Activated CD8-positive, alpha-beta memory T cell treated with anti-CD3 and anti-CD28 coated beads for 4 hours (primary cell): ENCODE data around the gene MMP21.

Experiments
- DNase-seq, 2 donors: peaks; one replicate each; pipeline ENCODE4 v3.0.0-alpha.2; 2020; ENCODE audit warnings: low read depth in 2 of 2

MMP21 gene, protein sequence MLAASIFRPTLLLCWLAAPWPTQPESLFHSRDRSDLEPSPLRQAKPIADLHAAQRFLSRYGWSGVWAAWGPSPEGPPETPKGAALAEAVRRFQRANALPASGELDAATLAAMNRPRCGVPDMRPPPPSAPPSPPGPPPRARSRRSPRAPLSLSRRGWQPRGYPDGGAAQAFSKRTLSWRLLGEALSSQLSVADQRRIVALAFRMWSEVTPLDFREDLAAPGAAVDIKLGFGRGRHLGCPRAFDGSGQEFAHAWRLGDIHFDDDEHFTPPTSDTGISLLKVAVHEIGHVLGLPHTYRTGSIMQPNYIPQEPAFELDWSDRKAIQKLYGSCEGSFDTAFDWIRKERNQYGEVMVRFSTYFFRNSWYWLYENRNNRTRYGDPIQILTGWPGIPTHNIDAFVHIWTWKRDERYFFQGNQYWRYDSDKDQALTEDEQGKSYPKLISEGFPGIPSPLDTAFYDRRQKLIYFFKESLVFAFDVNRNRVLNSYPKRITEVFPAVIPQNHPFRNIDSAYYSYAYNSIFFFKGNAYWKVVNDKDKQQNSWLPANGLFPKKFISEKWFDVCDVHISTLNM

GRCh38 chr10:125775491-125776106, at the start of gene MMP21:
MMP21 (minus strand) TSS chr10:125775821; CDS start chr10:125775821, 0 bp downstream.
- no peak for DNase-seq

DNA sequence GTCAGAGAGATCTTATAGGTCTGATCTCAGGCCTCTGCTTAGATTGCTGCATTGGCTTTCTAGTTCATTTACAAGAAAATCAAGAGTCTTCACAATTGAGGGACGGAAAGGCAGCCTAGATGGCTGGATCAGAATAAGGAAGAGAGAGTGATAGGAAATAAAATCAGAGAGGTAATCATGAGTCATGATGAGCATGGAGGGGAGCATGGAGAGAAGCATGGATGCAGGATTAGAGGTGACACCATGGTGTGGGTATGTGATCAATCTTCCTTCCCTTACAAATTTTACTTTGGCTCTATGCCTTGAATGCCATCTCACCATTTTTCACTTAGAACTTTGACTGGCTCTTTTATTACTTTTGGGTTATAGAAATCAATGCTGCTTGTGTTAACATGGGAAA, 49.1 kb upstream of the MMP21 start:
- no peak for DNase-seq

- DNase-seq, result no peak
Measured at GRCh38 chr10:125823663-125824251, 48.1 kb upstream of the MMP21 start.

GRCh38 chr10:125822878-125823662, 47.4 kb upstream of the MMP21 start, which contains the start of the genes BCCIP and UROS:
BCCIP (plus strand) TSS chr10:125823546; CDS start chr10:125823558, 12 bp downstream.
UROS (minus strand) TSS chr10:125823258; CDS start chr10:125816499, 6,759 bp downstream.
- DNase-seq, result peak; percentile 83 to 86

GRCh38 chr10:125820701-125821100, 45.1 kb upstream of the MMP21 start:
- no peak for DNase-seq

GRCh38 chr10:125817337-125817946, 41.8 kb upstream of the MMP21 start:
- no peak for DNase-seq

GRCh38 chr10:125816548-125816947, 40.9 kb upstream of the MMP21 start:
- DNase-seq, result no peak

DNA sequence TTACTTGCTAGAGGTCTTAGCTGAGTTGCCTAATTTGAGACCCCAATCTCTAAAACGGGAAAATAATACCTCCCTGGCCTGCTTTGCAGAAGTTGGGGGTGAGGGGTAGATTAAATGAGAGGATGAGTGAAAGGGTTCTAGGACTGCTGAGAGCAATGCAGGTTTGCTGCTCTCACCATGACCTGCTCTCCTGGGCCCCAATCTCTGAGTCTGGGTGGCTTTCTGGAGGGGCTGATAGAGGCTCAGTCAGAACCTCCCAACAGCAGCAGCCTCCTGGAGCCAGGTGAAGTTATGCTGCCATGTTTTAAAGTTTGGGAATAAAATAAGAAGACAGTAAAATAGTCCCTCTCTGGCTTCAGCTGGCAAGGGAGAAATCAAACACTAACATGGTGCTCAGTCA, 40.1 kb upstream of the MMP21 start:
- no peak for DNase-seq

DNA sequence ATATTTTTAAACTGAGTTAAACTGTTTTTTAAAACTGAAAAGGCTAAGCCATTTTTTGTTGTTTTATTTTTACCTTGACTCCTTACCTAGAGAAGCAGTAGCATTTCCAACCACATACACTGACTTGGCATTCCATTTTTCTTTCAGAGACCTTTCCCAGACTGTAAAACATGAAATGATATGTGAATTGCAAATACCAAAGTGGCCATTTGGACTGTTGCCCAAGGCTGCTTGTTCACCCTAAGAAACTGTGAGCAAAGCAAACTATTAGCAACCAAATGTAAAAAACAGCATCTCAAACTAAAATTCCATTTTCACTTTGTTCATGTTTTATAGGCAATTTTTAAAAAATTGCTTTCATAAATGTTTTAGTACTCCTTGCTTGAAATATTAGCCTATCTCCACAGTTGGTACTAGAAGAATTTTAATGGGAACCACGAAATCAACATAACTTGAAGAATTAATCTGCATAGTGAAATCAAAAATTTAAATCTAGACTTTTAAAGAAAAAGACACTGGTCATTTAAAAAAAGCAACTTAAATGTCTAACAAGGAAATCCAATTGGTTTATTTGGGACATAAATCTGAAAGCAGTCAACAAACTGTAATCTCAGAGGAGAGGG, 36.6 kb upstream of the MMP21 start:
- no peak for DNase-seq

- no peak for DNase-seq
Measured at GRCh38 chr10:125811251-125811650, 35.6 kb upstream of the MMP21 start.

DNA sequence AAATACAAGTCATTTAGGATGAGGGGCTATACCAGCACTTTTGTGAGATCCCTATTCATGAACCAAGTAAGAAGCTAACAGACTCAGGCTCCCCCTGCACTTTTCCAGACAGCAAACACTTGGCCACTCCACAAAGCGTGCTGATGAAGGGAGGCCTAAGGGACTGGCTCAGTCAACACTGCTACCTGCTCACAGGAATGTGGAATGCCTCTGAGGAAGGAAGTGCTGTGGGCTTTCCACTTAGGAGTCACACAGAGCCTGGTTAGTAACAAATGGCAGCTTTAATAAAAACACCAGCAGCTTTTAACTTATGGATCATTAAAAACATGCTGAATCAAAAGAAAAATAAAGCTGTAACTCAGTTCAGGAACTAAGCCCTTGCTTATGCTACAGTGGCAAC, 32.4 kb upstream of the MMP21 start:
- DNase-seq, result no peak

GRCh38 chr10:125802739-125803138, 27.1 kb upstream of the MMP21 start:
- DNase-seq, result no peak

DNA sequence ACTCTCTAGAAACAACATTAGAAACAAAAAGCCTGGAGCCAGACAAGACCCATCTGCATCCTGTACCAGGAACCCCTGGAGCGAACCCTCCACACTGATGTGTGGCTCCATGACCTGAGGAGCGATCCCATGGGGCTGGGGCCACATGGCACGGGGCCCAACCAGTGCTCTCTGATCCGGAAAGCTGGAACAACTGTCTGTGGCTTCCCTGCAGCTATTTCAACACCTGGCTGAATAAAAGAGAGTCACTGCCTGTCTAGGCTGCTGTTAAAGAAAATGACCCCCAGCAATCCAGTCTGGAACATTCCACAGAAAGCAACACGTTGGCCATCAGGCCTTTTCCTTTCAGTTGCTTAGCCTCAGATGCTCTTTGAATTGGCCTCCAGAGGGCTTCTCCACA, 26.5 kb upstream of the MMP21 start:
- no peak for DNase-seq

DNA sequence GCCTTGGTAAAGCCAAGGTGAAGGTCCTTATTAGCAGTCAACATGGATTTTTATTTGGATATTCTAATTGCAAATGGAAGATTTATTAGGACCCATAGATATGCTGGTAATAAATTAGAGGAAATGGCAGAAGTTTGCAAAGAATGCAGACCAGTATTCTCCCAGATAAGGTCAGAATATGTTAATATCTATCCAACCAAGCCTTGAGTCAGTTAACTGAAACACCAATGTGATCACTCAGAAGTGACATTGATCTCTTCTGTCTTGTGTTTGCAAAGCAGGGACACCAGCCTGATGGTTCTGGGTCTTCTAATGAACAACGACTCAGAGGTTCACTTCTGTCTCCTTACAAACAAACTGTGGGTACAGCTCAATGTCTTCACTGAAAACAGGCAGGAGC, 26.0 kb upstream of the MMP21 start:
- DNase-seq, result no peak

DNA sequence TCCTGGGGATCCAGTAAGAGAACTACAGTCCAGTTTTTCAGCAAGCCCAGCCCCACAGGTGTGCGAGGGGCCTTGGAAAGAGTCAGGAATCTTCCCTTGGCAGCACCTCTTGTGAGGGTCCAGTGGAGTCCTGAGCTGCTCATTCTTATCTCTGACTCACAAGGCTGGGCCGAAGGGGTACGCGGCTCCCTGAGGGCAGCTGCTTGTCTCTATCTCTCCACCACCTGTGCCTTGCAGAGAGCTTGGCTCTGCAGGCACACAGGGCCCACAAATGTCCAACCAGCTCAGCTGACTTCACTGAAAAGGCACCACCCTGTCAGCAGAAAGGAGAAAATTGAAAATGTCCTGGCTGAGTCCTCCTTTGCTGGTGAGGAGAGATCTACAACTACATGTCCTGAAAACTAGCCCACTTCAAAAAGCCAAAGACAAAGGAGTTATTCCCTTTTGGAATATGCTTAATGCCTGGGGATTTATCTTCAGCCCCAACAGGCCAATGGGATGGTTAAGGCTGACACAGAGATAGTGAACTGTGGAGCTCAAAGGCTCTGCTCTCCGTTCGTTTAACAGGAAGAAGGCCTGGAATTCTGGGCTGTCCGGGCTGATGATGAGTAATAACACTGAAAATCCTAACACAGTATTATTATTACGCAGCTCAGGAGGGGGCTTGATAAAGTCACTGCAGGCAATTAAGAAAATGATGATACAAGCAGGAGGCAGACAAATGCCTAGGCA, 24.0 kb upstream of the MMP21 start:
- no peak for DNase-seq

DNA sequence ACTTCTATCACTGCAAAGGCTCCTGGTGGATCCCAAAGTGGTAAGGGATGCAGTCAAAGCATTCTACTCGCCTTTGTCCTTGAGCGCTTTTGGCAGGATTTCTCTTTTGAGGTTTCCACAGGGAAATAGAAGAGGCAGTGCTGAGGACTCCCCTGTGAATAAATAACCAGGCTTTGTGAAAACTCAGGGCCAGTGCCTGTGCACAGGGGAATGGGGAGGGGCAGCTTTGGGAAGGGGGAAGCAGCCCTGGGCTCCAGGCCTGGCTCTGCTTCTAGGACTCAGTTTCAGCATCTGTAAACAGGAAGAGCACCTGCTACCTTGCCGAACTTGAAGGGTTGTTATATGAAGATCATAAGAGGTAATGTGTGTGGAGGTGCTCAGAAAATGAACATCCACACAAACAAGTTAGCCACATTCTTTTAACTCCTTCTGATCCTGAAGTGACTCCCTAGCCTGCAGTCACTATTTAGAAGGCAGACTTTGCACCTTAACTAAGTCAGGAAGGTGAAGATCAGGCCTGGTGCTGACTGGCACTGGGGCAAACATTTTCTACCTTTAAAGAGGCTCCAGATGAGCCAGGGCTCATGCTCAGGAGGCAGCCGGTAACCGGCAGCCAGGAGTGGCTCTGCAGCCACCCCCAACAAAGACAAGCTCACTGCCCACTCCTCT, 22.5 kb upstream of the MMP21 start:
- no peak for DNase-seq

- DNase-seq, result no peak
Measured at GRCh38 chr10:125797424-125797823, 21.8 kb upstream of the MMP21 start.

- DNase-seq, result no peak
Measured at GRCh38 chr10:125795637-125796190, 20.1 kb upstream of the MMP21 start.

- DNase-seq, result no peak
Measured at GRCh38 chr10:125795128-125795527, 19.5 kb upstream of the MMP21 start.
